ENCODE data around the gene ADGRV1.

Gene ADGRV1

GRCh38 chr5:91179018-91179417 is 620.4 kb downstream of the ADGRV1 start:
- no peak overlapping the region for H3K9ac ChIP-seq (ENCODE audit: low read length)
- no peaks in the 10 kb centered on the region for H3K36me3 ChIP-seq (ENCODE audit: control insufficient read depth, insufficient read depth, low read length)
- no peak overlapping the region for H3K4me3 ChIP-seq (ENCODE audit: low read length)
- peaks cover 15% of the 10 kb centered on the region for H3K4me1 ChIP-seq (ENCODE audit: control insufficient read depth, insufficient read depth, low read length)
- H3K9me3 ChIP-seq (ENCODE audit: control insufficient read depth, low read length), result no peaks in the 10 kb centered on the region
- H3K27me3 ChIP-seq (ENCODE audit: control insufficient read depth, insufficient read depth, low read length), result no peaks in the 10 kb centered on the region

GRCh38 chr5:91180506-91180905 is 621.9 kb downstream of the ADGRV1 start:
- Histone ChIP-seq H3K27me3 (ENCODE audit: control insufficient read depth, insufficient read depth, low read length) (no peaks in the 10 kb centered on the region), H3K4me1 (ENCODE audit: control insufficient read depth, insufficient read depth, low read length) (peaks cover 15% of the 10 kb centered on the region), H3K36me3 (ENCODE audit: control insufficient read depth, insufficient read depth, low read length) (no peaks in the 10 kb centered on the region), H3K9me3 (ENCODE audit: control insufficient read depth, low read length) (no peaks in the 10 kb centered on the region), H3K9ac (ENCODE audit: low read length) (no peak overlapping the region), H3K4me3 (ENCODE audit: low read length) (no peak overlapping the region)

- Histone ChIP-seq H3K9me3 (ENCODE audit: control insufficient read depth, low read length) (no peaks in the 10 kb centered on the region), H3K9ac (ENCODE audit: low read length) (no peak overlapping the region)
Observed at GRCh38 chr5:91182763-91183162, 624.2 kb downstream of the ADGRV1 start.

GRCh38 chr5:91183743-91184142 is 625.1 kb downstream of the ADGRV1 start:
- Histone ChIP-seq H3K9me3 (ENCODE audit: control insufficient read depth, low read length) (no peaks in the 10 kb centered on the region), H3K27me3 (ENCODE audit: control insufficient read depth, insufficient read depth, low read length) (no peaks in the 10 kb centered on the region), H3K36me3 (ENCODE audit: control insufficient read depth, insufficient read depth, low read length) (no peaks in the 10 kb centered on the region), H3K4me3 (ENCODE audit: low read length) (no peak overlapping the region), H3K9ac (ENCODE audit: low read length) (no peak overlapping the region), H3K4me1 (ENCODE audit: control insufficient read depth, insufficient read depth, low read length) (peaks cover 15% of the 10 kb centered on the region)

More at GRCh38 chr5:91182763-91183162, 624.2 kb downstream of the ADGRV1 start:
- peaks cover 15% of the 10 kb centered on the region for H3K4me1 ChIP-seq (ENCODE audit: control insufficient read depth, insufficient read depth, low read length)
- no peaks in the 10 kb centered on the region for H3K27me3 ChIP-seq (ENCODE audit: control insufficient read depth, insufficient read depth, low read length)
- H3K36me3 ChIP-seq (ENCODE audit: control insufficient read depth, insufficient read depth, low read length), result no peaks in the 10 kb centered on the region
- no peak overlapping the region for H3K4me3 ChIP-seq (ENCODE audit: low read length)

GRCh38 chr5:91186101-91186500 is 627.5 kb downstream of the ADGRV1 start:
- no peak overlapping the region for H3K9ac ChIP-seq (ENCODE audit: low read length)
- no peak overlapping the region for H3K4me3 ChIP-seq (ENCODE audit: low read length)
- no peaks in the 10 kb centered on the region for H3K27me3 ChIP-seq (ENCODE audit: control insufficient read depth, insufficient read depth, low read length)
- no peaks in the 10 kb centered on the region for H3K36me3 ChIP-seq (ENCODE audit: control insufficient read depth, insufficient read depth, low read length)
- peaks cover 23% of the 10 kb centered on the region for H3K4me1 ChIP-seq (ENCODE audit: control insufficient read depth, insufficient read depth, low read length)
- H3K9me3 ChIP-seq (ENCODE audit: control insufficient read depth, low read length), result no peaks in the 10 kb centered on the region

- H3K9ac ChIP-seq (ENCODE audit: low read length), result no peak overlapping the region
- H3K36me3 ChIP-seq (ENCODE audit: control insufficient read depth, insufficient read depth, low read length), result no peaks in the 10 kb centered on the region
- no peak overlapping the region for H3K4me3 ChIP-seq (ENCODE audit: low read length)
- no peaks in the 10 kb centered on the region for H3K9me3 ChIP-seq (ENCODE audit: control insufficient read depth, low read length)
- H3K27me3 ChIP-seq (ENCODE audit: control insufficient read depth, insufficient read depth, low read length), result no peaks in the 10 kb centered on the region
- peaks cover 23% of the 10 kb centered on the region for H3K4me1 ChIP-seq (ENCODE audit: control insufficient read depth, insufficient read depth, low read length)
Observed at GRCh38 chr5:91187032-91187431, 628.4 kb downstream of the ADGRV1 start.

- Histone ChIP-seq H3K9me3 (ENCODE audit: control insufficient read depth, low read length) (no peaks in the 10 kb centered on the region), H3K9ac (ENCODE audit: low read length) (no peak overlapping the region), H3K4me1 (ENCODE audit: control insufficient read depth, insufficient read depth, low read length) (peaks cover 11% of the 10 kb centered on the region), H3K27me3 (ENCODE audit: control insufficient read depth, insufficient read depth, low read length) (no peaks in the 10 kb centered on the region), H3K4me3 (ENCODE audit: low read length) (no peak overlapping the region), H3K36me3 (ENCODE audit: control insufficient read depth, insufficient read depth, low read length) (no peaks in the 10 kb centered on the region)
Observed at GRCh38 chr5:91188755-91189154, 630.2 kb downstream of the ADGRV1 start.

- Histone ChIP-seq H3K9ac (ENCODE audit: low read length) (no peak overlapping the region), H3K9me3 (ENCODE audit: control insufficient read depth, low read length) (no peaks in the 10 kb centered on the region), H3K27me3 (ENCODE audit: control insufficient read depth, insufficient read depth, low read length) (no peaks in the 10 kb centered on the region), H3K4me1 (ENCODE audit: control insufficient read depth, insufficient read depth, low read length) (peaks cover 8% of the 10 kb centered on the region), H3K4me3 (ENCODE audit: low read length) (no peak overlapping the region), H3K36me3 (ENCODE audit: control insufficient read depth, insufficient read depth, low read length) (no peaks in the 10 kb centered on the region)
Observed at GRCh38 chr5:91189480-91190313, 631.1 kb downstream of the ADGRV1 start.

- Histone ChIP-seq H3K4me1 (ENCODE audit: control insufficient read depth, insufficient read depth, low read length) (peaks cover 8% of the 10 kb centered on the region), H3K9ac (ENCODE audit: low read length) (no peak overlapping the region), H3K36me3 (ENCODE audit: control insufficient read depth, insufficient read depth, low read length) (no peaks in the 10 kb centered on the region), H3K27me3 (ENCODE audit: control insufficient read depth, insufficient read depth, low read length) (no peaks in the 10 kb centered on the region), H3K9me3 (ENCODE audit: control insufficient read depth, low read length) (no peaks in the 10 kb centered on the region), H3K4me3 (ENCODE audit: low read length) (no peak overlapping the region)
Observed at GRCh38 chr5:91190314-91190690, 631.7 kb downstream of the ADGRV1 start.

GRCh38 chr5:91194824-91195381 is 636.3 kb downstream of the ADGRV1 start:
- H3K36me3 ChIP-seq (ENCODE audit: control insufficient read depth, insufficient read depth, low read length), result no peaks in the 10 kb centered on the region
- H3K4me1 ChIP-seq (ENCODE audit: control insufficient read depth, insufficient read depth, low read length), result peaks cover 4% of the 10 kb centered on the region

GRCh38 chr5:91200692-91201091 is 642.1 kb downstream of the ADGRV1 start:
- Histone ChIP-seq H3K4me1 (ENCODE audit: control insufficient read depth, insufficient read depth, low read length) (no peaks in the 10 kb centered on the region), H3K27me3 (ENCODE audit: control insufficient read depth, insufficient read depth, low read length) (no peaks in the 10 kb centered on the region), H3K9me3 (ENCODE audit: control insufficient read depth, low read length) (no peaks in the 10 kb centered on the region), H3K4me3 (ENCODE audit: low read length) (no peak overlapping the region), H3K9ac (ENCODE audit: low read length) (no peak overlapping the region), H3K36me3 (ENCODE audit: control insufficient read depth, insufficient read depth, low read length) (no peaks in the 10 kb centered on the region)

More at GRCh38 chr5:91194824-91195381, 636.3 kb downstream of the ADGRV1 start:
- Histone ChIP-seq H3K9me3 (ENCODE audit: control insufficient read depth, low read length) (no peaks in the 10 kb centered on the region), H3K9ac (ENCODE audit: low read length) (no peak overlapping the region), H3K4me3 (ENCODE audit: low read length) (no peak overlapping the region), H3K27me3 (ENCODE audit: control insufficient read depth, insufficient read depth, low read length) (no peaks in the 10 kb centered on the region)

- H3K27me3 ChIP-seq (ENCODE audit: control insufficient read depth, insufficient read depth, low read length), result no peaks in the 10 kb centered on the region
- H3K36me3 ChIP-seq (ENCODE audit: control insufficient read depth, insufficient read depth, low read length), result no peaks in the 10 kb centered on the region
- H3K4me3 ChIP-seq (ENCODE audit: low read length), result no peak overlapping the region
- H3K9me3 ChIP-seq (ENCODE audit: control insufficient read depth, low read length), result no peaks in the 10 kb centered on the region
- no peaks in the 10 kb centered on the region for H3K4me1 ChIP-seq (ENCODE audit: control insufficient read depth, insufficient read depth, low read length)
- no peak overlapping the region for H3K9ac ChIP-seq (ENCODE audit: low read length)
Observed at GRCh38 chr5:91206103-91206502, 647.5 kb downstream of the ADGRV1 start.
